ENCODE data around the gene TENM3. TPM values are rescaled to one million over a fixed set of nuclear protein-coding genes. Genes with fewer than 3 reads are reported as not detected.

Gene TENM3
- total RNA-seq, 1 donor from 2014 or later = not detected

GRCh38 chr4:182775075-182775474 lies 531.9 kb downstream of the TENM3 start:
- Mint-ChIP-seq H3K36me3 (ENCODE audit: low read depth) (no peaks in the 10 kb centered on the region), H3K27ac (no peak overlapping the region), H3K4me3 (no peak overlapping the region), H3K4me1 (no peaks in the 10 kb centered on the region), H3K9me3 (no peaks in the 10 kb centered on the region), H3K27me3 (no peaks in the 10 kb centered on the region)
- POLR2A ChIA-PET = no interaction called here
- DNase-seq (no peak), ATAC-seq (ENCODE audit: low read depth) (no peak)
- intact Hi-C loops (cut with micrococcal nuclease) = no loop called here
- CTCF ChIA-PET = no interaction called here
- TF ChIP-seq, protein P1, sequence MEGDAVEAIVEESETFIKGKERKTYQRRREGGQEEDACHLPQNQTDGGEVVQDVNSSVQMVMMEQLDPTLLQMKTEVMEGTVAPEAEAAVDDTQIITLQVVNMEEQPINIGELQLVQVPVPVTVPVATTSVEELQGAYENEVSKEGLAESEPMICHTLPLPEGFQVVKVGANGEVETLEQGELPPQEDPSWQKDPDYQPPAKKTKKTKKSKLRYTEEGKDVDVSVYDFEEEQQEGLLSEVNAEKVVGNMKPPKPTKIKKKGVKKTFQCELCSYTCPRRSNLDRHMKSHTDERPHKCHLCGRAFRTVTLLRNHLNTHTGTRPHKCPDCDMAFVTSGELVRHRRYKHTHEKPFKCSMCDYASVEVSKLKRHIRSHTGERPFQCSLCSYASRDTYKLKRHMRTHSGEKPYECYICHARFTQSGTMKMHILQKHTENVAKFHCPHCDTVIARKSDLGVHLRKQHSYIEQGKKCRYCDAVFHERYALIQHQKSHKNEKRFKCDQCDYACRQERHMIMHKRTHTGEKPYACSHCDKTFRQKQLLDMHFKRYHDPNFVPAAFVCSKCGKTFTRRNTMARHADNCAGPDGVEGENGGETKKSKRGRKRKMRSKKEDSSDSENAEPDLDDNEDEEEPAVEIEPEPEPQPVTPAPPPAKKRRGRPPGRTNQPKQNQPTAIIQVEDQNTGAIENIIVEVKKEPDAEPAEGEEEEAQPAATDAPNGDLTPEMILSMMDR (IDR thresholded peaks at IDR 0.05) = no peak

DNA sequence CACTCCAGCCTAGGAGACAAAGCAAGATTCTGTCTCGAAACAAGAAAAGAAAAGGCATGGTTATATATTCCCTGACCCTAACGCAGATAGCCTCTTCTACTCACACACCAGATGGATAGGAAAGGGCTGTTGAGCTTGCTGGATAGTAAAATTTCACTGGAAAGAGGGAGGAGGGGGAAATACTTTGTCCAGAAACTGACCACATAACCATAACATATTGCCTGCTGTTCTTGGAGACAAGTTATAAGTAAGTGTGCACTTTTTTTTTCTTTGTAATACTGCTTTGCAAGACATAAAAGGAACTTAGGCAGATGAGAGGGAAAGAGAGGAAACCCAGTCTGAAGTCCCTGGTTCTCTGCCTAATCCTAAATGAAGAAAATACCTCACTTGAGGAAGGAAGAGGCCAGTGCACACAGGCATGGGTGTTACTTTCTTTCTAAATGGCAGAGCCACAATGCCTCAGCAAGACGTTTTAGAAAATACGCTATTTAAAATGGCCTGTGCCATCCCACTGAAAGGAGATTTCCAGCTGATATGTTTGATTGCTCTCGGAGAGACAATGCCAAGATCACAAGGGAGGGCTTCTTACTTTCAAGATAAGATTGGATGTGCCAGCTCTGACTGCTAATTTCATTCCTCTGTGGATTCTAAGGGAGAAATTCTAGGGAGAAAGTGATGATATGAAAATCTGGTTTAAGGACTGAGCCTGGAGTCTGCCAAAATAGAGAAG lies 533.3 kb downstream of the TENM3 start:
- Mint-ChIP-seq H3K27ac (no peak overlapping the region), H3K9me3 (no peaks in the 10 kb centered on the region), H3K4me3 (no peak overlapping the region), H3K4me1 (no peaks in the 10 kb centered on the region), H3K36me3 (ENCODE audit: low read depth) (no peaks in the 10 kb centered on the region), H3K27me3 (no peaks in the 10 kb centered on the region)
- ChIA-PET POLR2A (no interaction called here), CTCF (no interaction called here)
- no peak for ATAC-seq (ENCODE audit: low read depth)
- DNase-seq = no peak
- intact Hi-C loops (cut with micrococcal nuclease) = no loop called here
- TF ChIP-seq, protein P1 (IDR thresholded peaks at IDR 0.05) = no peak

DNA sequence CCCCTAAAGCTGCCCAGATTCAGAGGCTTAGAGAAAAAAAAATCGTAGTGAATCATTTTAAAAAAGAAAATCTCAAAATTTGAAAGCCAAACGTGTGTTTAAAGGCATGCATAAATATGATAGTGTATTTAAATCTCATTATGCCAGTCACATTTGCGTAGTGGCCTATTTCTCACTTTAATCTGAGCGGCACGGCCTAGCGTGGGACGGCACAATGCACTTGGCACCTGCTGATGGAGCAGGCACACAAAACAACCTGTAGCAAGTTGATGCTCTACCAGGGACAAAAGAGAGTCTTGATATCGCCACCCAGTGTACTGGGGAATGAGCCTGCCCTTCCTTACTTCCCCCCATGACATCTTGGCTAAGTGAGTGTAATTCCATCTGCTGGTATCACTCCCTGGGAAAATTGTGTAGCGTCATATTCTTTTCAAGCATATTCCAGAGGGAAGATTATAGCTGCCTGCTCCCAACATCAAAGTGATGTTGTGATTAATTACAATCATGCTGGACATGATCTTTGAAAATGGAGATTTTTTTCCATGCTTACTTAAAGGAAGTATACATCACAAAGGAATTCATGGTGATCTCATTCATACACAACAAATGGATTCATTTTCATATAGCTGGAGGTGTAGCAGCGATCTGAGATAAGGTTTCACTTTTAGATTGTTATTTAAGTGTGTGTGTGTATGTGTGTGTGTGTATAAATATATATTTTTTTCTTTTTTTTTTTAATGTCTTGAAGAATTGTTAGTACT lies 535.2 kb downstream of the TENM3 start:
- intact Hi-C loops (cut with micrococcal nuclease) = no loop called here
- TF ChIP-seq, protein P1 (IDR thresholded peaks at IDR 0.05) = no peak
- Mint-ChIP-seq H3K4me1 (no peaks in the 10 kb centered on the region), H3K27me3 (no peaks in the 10 kb centered on the region), H3K4me3 (no peak overlapping the region), H3K9me3 (no peaks in the 10 kb centered on the region), H3K27ac (no peak overlapping the region), H3K36me3 (ENCODE audit: low read depth) (no peaks in the 10 kb centered on the region)
- DNase-seq = no peak
- no peak for ATAC-seq (ENCODE audit: low read depth)
- POLR2A ChIA-PET = no interaction called here
- CTCF ChIA-PET = no interaction called here

- ATAC-seq (ENCODE audit: low read depth) (no peak), DNase-seq (no peak)
- intact Hi-C loops (cut with micrococcal nuclease) = no loop called here
- H3K4me1 Mint-ChIP-seq = no peaks in the 10 kb centered on the region
- H3K27me3 Mint-ChIP-seq = peaks cover 2% of the 10 kb centered on the region
- CTCF ChIA-PET = no interaction called here
- H3K4me3 Mint-ChIP-seq = no peak overlapping the region
- H3K9me3 Mint-ChIP-seq = no peaks in the 10 kb centered on the region
- TF ChIP-seq, protein P1 (IDR thresholded peaks at IDR 0.05) = no peak
- no peaks in the 10 kb centered on the region for H3K36me3 Mint-ChIP-seq (ENCODE audit: low read depth)
- POLR2A ChIA-PET = no interaction called here
- H3K27ac Mint-ChIP-seq = no peak overlapping the region
Observed at GRCh38 chr4:182786991-182787390, 543.8 kb downstream of the TENM3 start.

DNA sequence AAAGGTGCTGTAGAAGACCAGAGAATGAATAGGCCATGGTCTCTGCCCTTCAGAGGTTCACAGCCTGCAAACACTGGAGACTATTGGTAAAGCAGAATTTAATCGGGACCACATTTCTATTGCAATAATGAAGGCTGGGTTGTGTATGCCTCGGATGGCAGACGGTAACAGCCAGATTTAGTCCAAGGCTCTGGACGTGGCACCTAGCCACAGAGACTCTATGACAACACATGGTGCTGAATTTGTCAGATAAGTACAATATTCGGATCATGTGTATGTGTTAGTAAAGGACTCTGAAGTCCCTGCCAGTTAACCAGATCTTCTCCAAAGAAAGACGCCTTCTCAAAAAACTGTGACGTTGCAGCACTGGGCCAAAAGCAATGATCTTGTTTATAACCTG lies 545.0 kb downstream of the TENM3 start:
- Mint-ChIP-seq H3K27me3 (peaks cover 2% of the 10 kb centered on the region), H3K9me3 (no peaks in the 10 kb centered on the region), H3K36me3 (ENCODE audit: low read depth) (no peaks in the 10 kb centered on the region), H3K4me1 (no peaks in the 10 kb centered on the region), H3K4me3 (no peak overlapping the region), H3K27ac (no peak overlapping the region)
- ChIA-PET CTCF (no interaction called here), POLR2A (no interaction called here)
- intact Hi-C loops (cut with micrococcal nuclease) = no loop called here
- ATAC-seq (ENCODE audit: low read depth) = no peak
- no peak for DNase-seq
- TF ChIP-seq, protein P1 (IDR thresholded peaks at IDR 0.05) = no peak
